HTERT RPE-1 (cell line): ENCODE data around the gene CLCN3.
"Not testable (repeated sequence)": the region's sequence is repeated elsewhere in the genome, so short reads cannot be mapped to it uniquely, and the experiment has no call there.

Experiments
- in situ Hi-C: fragments of 300-500 bp; cut with MboI; formaldehyde crosslinking; loops from 4 replicates; pipeline ENCODE4 v1.14.3; 2020; ENCODE audit warnings: low sequenced_read_pairs

Gene CLCN3

DNA sequence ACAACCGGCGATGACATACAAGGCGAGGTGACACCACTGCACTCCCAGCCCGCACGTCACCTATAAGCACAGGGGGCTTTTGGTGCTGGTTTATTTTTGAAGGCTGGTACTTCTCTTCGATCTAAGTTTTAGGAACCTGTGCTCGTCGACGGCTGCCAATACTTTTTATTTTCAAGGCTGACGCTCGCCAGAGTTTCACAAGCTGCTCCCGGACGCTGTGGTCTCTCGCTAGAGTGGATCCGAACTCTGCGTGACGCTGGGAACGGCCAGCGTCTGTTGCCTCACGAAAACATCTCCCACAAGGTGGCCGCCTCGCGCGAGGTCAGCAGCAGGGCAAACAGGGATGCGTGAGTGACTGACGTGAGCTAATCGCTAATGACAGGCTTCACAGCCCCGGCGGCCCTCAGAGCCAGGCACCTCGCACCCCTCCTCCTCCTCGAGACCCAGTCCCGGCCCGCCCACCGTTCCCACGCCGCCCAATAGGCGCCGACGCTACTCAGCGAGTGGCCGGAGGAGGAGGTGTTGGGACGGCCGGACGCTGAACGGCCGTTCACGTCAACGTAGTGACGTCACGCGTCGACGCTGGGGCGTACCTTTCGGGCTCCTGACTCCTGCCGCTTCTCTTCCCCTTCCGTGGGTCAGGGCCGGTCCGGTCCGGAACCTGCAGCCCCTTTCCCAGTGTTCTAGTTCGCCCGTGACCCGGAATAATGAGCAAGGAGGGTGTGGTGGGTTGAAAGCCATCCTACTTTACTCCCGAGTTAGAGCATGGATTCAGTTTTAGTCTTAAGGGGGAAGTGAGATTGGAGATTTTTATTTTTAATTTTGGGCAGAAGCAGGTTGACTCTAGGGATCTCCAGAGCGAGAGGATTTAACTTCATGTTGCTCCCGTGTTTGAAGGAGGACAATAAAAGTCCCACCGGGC, at the start of gene CLCN3:
CLCN3 (plus strand) TSS at position 621 of the 922 bp plus-strand sequence. CDS start 15,351 bp downstream, outside the sequence.
- in situ Hi-C loops = no loop called here

DNA sequence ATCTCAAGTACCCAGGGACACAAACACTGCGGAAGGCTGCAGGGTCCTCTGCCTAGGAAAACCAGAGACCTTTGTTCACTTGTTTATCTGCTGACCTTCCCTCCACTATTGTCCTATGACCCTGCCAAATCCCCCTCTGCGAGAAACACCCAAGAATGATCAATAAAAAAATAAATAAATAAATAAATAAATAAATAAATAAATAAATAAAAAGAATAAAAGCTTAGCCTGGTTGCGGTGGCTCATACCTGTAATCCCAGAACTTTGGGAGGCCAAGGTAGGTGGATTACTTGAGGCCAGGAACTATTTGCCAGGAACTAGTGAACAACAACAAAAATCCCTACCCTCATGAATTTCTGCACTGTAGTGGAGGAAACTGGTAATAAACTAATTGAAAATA, 49.4 kb upstream of the CLCN3 start:
- in situ Hi-C loops = not testable (repeated sequence)

DNA sequence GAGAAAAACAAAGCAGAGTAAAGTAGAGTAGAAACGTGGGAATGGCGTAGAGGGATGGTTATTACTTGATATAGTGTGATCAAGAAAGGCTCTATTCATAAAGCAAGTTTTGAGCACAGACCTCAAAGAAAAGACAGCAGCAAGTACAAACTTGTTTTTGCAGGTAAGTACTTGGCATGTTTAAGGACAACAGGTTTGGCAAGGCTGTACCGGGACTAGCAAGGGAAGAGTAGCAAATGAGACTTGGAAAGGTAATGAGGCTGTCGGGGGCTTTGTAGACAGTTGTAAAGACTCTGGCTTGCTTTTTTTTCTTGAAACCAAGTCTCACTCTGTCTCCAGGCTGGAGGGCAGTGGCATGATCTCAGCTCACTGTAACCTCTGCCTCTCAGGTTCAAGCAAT, 48.9 kb upstream of the CLCN3 start:
- in situ Hi-C loops = no loop called here

DNA sequence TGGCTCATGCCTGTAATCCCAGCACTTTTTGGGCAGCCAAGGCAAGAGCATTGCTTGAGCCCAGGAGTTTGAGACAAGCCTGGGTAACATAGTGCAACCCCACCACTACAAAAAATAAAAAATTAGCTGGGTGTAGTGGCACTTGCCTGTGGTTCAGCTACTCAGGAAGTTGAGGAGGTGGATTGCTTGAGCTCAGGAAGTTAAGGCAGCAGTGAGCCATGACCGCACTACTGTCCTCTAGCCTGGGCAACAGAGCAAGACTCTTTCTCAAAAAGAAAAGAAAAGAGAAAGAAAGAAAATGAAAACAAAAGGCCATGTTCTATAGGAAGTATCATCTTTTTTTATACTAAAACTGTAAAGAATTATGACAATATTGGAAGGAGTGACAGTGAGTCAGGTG, 46.5 kb upstream of the CLCN3 start:
- in situ Hi-C loops = no loop called here

GRCh38 chr4:169582203-169582602, 38.2 kb upstream of the CLCN3 start:
- in situ Hi-C loops = no loop called here

DNA sequence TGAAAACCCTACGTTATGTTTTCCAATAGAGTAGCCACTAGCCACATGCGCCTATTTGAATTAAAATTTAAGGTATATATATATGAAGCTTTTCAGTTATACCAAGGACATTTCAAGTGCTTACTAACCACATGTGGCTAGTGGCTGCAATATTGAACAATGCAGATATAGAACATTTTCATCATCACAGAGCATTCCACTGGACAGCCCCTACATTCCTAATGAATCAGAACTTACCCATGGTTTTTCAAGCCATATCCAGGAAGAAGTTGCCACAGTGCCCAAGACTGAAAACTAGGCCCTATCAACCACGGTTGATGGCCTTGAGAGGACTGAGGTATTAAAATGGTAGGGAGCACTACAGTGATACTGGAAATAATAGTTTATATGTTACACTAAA, 37.7 kb upstream of the CLCN3 start:
- in situ Hi-C loops = no loop called here

- in situ Hi-C loops = no loop called here
Observed at GRCh38 chr4:169583563-169583962, 36.8 kb upstream of the CLCN3 start.

DNA sequence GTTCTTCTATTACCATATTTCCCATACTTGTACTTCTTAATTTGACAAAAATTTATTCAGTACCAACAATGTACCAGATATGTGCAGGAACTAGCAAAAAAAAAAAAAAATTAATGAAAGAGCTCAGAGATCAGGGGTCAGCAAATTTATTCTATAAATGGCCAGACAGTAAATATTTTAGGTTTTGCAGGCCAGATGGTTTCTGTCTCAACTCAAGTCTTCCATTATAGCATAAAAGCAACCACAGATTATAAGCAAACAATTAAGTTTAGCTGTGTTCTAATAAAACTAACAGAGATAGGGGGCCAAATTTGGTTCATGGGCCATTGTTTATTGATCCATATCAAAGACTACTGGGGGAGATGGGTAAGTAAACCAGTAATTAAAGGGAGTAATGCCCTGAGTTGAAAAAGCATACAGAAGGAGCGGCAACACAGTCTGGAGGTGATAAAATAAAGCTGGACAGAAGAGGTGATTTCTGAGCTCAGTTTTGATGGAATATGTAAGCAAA, 27.3 kb upstream of the CLCN3 start:
- in situ Hi-C loops = no loop called here

GRCh38 chr4:169594560-169595195, 25.7 kb upstream of the CLCN3 start:
- in situ Hi-C loops = no loop called here

GRCh38 chr4:169601016-169601771, 19.2 kb upstream of the CLCN3 start:
- in situ Hi-C loops = no loop called here

- in situ Hi-C loops = no loop called here
Observed at GRCh38 chr4:169603312-169603711, 17.1 kb upstream of the CLCN3 start.

DNA sequence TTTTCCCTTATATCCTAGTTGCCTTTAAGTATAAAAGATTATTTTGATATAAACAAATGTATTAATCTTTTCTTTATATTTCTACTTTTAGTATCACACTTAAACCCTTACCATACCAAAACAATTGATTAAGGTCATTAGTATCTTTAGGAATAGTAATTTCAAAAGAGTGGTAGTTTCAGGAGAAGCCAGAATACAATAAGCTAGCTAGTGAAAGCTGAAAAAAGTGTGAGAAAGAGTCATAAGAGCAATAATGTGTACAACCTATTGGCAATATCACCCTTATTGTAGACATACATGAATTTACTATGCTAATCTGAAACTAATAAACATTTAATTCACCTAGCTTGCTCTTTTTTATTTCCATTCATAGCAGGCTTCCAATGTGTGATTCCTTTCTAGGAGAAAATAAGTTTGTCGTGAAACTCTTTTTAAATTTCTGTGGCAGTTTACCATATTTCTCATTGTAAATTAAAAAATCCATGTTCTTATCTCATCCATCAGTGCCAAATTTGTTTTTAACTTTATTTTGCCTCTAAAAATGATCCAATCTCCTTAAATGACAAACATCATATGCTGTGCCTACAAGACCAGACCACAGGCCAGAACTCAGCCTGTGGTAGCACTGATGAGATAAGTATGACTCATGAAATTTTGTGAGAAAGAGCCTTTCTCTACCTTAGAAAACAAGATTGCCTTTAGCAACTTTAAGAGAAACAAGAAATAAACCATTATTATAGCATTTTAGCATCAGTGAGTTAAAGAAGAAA, 16.1 kb upstream of the CLCN3 start:
- in situ Hi-C loops = no loop called here

DNA sequence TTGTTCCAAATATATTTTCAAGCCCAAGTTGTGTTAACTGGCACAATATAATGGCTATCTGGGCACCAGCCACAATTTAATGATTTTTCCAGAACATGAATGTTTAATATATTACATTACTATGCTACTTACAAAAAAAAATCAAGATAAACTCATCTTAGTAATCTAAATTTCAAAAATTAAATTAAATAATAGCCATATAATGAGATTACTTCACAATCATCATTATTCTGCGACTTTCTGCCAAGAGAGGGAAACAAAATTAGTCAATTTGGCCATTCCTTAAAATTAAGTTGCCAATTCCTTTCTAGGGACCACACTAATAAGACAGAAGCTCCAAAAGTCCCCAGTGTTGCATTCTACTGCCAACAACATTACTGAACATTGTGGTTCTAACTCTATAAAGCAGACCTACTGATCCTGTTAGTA, 15.5 kb upstream of the CLCN3 start:
- in situ Hi-C loops = no loop called here

DNA sequence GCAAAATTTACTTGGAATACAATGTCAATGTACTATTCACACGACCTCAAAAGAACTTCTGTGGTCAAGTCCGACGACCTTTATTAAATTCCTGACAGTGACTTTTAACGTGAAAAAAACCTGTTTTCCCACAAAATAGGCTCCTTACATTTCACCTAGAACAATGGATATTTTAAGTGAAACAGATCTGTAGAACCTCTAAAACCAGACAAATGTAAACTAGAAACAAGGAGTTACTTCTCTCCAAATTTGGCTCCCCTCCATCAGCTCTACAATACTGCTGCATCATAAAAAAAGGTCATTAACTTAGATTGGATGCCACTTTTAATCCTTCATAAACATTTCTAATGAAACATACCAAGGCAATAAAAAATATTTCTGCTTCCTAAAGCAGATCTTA, 9.2 kb upstream of the CLCN3 start:
- in situ Hi-C loops = no loop called here

- in situ Hi-C loops = no loop called here
Observed at GRCh38 chr4:169611991-169612870, 8.1 kb upstream of the CLCN3 start, which contains the start of gene NEK1. TSS of gene NEK1 (minus strand) at chr4:169612583. CDS start at chr4:169602630, 9,953 bp downstream.

GRCh38 chr4:169612871-169613859, 7.2 kb upstream of the CLCN3 start:
- in situ Hi-C loops = no loop called here

DNA sequence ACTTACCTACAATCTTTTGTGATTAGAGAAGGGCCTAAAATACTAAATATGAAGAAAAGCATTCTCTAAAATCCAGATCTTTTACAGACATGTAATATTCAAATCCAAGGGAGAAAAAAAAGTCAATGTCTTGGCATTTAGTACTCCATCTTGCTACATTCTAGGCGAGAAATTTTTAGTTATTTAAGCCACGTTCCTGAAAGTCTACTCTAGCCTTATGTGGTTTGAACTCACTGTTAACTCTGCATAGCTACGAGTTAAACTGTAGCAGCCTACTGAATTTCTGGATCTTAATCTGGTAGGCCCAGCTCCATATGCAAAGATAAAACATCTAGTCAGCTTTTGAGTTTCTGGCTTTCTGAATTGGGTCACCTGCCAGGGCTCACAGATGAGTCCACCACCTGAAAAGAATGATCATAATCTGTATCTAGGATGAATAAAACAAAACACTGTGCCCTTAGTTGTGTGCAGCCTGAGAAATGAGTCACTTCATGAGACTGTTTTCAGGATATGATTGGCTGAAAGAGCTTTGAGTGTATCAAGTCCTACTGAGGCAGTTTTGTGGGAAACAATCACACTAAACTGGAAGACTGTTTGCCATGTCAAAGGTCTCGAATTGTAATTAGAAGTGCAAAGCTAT, 4.8 kb upstream of the CLCN3 start:
- in situ Hi-C loops = no loop called here

GRCh38 chr4:169616846-169617245, 3.5 kb upstream of the CLCN3 start:
- in situ Hi-C loops = no loop called here
